Kidney (tissue), 14 donors: Measurements from ENCODE around the gene ENOX2. TPM values are rescaled to one million over a fixed set of nuclear protein-coding genes. Genes with fewer than 3 reads are reported as not detected.
A peak's percentile ranks its signal among the peaks of the same experiment; 100 is the strongest.

Experiments
- DNase-seq, 5 donors: peaks; one replicate each; pipeline ENCODE4 v3.0.0-alpha.2; 2013 to 2020
- FAIRE-seq: peaks from 2 replicates; lab custom pipeline; 2012; peaks lifted over from hg19 to GRCh38; lab: Jason Lieb, UNC
- H3K27ac ChIP-seq, 2 donors: one replicate each; pipeline ENCODE4 v1.7.0; 2013; ENCODE audit warnings: low read depth in 2 of 2, low read length in 2 of 2, inconsistent platforms in 1 of 2
- H3K27me3 ChIP-seq: one replicate; pipeline ENCODE4 v1.7.1; 2013; ENCODE audit warnings: low read length, inconsistent platforms; ENCODE audit not compliant: control insufficient read depth, insufficient read depth
- H3K36me3 ChIP-seq, 3 donors: one replicate each; pipeline versions ENCODE4 v1.7.0 to v1.7.1; 2013; ENCODE audit warnings: low read length in 3 of 3, control low read depth in 1 of 3, inconsistent platforms in 1 of 3; ENCODE audit not compliant: insufficient read depth in 3 of 3, control insufficient read depth in 2 of 3
- H3K4me1 ChIP-seq, 3 donors: one replicate each; pipeline versions ENCODE4 v1.7.0 to v1.7.1; 2013; ENCODE audit warnings: low read length in 3 of 3, inconsistent platforms in 1 of 3, low read depth in 1 of 3; ENCODE audit not compliant: control insufficient read depth in 2 of 3, insufficient read depth in 2 of 3
- H3K4me3 ChIP-seq, 3 donors: one replicate each; pipeline versions ENCODE4 v1.7.0 to v1.8.1; 2013; ENCODE audit warnings: low read length in 3 of 3, control low read depth in 1 of 3, inconsistent platforms in 1 of 3
- H3K9ac ChIP-seq, 3 donors: one replicate each; pipeline versions ENCODE4 v1.7.0 to v1.7.1; 2013; ENCODE audit warnings: low read length in 3 of 3, control low read depth in 1 of 3, inconsistent platforms in 1 of 3
- H3K9me3 ChIP-seq, 3 donors: one replicate each; pipeline versions ENCODE4 v1.7.0 to v1.7.1; 2013; ENCODE audit warnings: low read length in 3 of 3, control low read depth in 1 of 3, inconsistent platforms in 1 of 3; ENCODE audit not compliant: control insufficient read depth in 2 of 3, insufficient read depth in 1 of 3
- CTCF ChIP-seq: IDR thresholded peaks from 3 replicates; pipeline ENCODE4 v1.5.1; 2012; ENCODE audit warnings: mild to moderate bottlenecking, moderate library complexity, borderline replicate concordance; ENCODE audit not compliant: insufficient read depth; ENCODE audit errors: extremely low read depth
- intact Hi-C: fragments of 100-400 bp; cut with DNase I; formaldehyde crosslinking; loops from one replicate; pipeline ENCODE4 v1.11.1; 2022
- polyA plus RNA-seq: library from polyadenylated mRNA; stranded (reverse); fragments of 350-450 nt; fragmentation: Illumina TruSeq; extraction: RNeasy Lipid Tissue Mini Kit (QIAGEN cat#74804); gene quantifications from one replicate; pipeline ENCODE4 v1.2.3, GENCODE V29; 2014; ENCODE audit warnings: low read depth, low replicate concordance; ENCODE audit not compliant: insufficient read depth
- total RNA-seq: library from RNA; stranded (reverse); fragmentation: NEBNext Ultra II Directional; extraction: Animal tissue kit (Norgen Biotek cat#: 25700); gene quantifications from one replicate; pipeline ENCODE4 v1.2.1, GENCODE V29; 2021
- donor health status: control.
- donor health status: control.
- donor health status: control.
- donor health status: control.
- donor health status: control.
- donor health status: DM: yes; HTN: yes; CAD: no.
- donor health status: Normal renal cell carcinoma (clear cell type).

Gene ENOX2
- total and polyA plus RNA-seq, 2 donors from 2014 or later = 6.6 to 22.6 TPM

DNA sequence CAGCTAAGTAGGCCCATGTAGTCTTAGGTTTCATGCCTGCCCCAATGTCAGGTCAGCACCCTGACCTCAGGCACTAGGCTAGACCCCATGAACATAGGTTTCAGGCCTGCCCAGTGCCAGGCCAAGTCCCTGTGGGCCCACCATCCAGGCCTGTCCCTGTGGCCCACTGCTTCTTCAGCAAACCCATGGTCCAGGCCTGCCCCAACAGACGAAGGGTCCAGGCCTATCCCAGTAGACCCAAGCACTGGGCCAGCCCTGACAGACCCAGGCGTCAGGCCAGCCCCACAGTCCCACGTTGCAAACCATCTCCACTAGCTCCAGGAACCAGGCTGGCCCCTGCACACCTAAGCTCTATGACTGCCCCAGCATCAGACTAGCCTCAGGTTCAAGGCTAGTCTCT lies 92.4 kb downstream of the ENOX2 start:
- Histone ChIP-seq H3K9me3 (no peaks in the 10 kb centered on the region), H3K9ac (no peak overlapping the region), H3K4me1 (no peaks in the 10 kb centered on the region), H3K27ac (no peak overlapping the region), H3K4me3 (no peak overlapping the region), H3K36me3 (no peaks in the 10 kb centered on the region), H3K27me3 (no peaks in the 10 kb centered on the region)
- FAIRE-seq (no peak), DNase-seq (peak in 1 of 5 donors; percentile 54)
- intact Hi-C loops = no loop called here
- no peak for TF ChIP-seq CTCF

GRCh38 chrX:130805903-130806302 lies 97.1 kb downstream of the ENOX2 start:
- Histone ChIP-seq H3K36me3 (no peaks in the 10 kb centered on the region), H3K4me3 (no peak overlapping the region), H3K9me3 (no peaks in the 10 kb centered on the region), H3K27ac (no peak overlapping the region), H3K27me3 (no peaks in the 10 kb centered on the region), H3K4me1 (no peaks in the 10 kb centered on the region), H3K9ac (no peak overlapping the region)
- FAIRE-seq = no peak
- intact Hi-C loops = no loop called here
- no peak for TF ChIP-seq CTCF
- no peak for DNase-seq

DNA sequence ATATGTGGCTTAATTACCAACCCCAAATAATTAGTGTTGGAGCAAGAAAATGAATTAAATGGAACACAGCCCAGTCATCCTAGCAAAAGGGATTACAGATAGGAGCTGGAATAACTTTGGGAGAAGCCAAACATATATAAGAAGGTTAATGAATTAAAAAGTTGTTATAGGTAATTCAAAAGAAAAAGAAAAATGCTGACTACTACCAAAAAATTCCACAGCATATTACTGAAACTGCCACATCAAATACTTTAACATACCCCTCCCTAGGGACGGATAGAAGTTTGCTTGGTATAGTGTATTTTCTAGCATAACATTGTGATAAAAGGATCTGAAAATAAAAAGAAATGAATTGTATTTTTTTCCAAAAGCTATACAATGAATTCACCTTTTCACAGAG lies 99.5 kb downstream of the ENOX2 start:
- Histone ChIP-seq H3K4me3 (no peak overlapping the region), H3K27ac (no peak overlapping the region), H3K9me3 (no peaks in the 10 kb centered on the region), H3K4me1 (no peaks in the 10 kb centered on the region), H3K36me3 (no peaks in the 10 kb centered on the region), H3K27me3 (no peaks in the 10 kb centered on the region), H3K9ac (no peak overlapping the region)
- FAIRE-seq = peak; percentile 3
- DNase-seq = no peak
- intact Hi-C loops = no loop called here
- no peak for TF ChIP-seq CTCF

DNA sequence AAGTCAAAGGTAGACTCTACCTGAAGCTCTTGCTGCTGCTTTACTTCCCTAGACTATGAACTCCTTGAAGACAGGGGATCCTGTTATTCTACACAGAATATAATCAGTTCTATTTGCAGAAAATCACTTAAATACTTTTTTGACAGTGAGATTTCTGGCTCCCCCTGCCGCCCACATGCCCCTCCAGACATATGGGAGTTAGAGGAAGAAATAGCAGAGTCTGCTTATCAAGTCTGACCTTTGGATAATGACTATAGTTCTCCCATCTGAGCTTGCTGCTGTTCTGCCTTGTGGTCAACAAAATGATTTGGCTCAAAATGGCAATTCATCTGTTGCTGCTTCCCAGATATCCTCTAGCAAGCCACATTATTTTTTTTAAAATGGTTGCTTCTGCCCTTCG lies 101.1 kb downstream of the ENOX2 start:
- no peak overlapping the region for H3K27ac ChIP-seq
- H3K27me3 ChIP-seq = no peaks in the 10 kb centered on the region
- no peak overlapping the region for H3K4me3 ChIP-seq
- H3K4me1 ChIP-seq = no peaks in the 10 kb centered on the region
- H3K36me3 ChIP-seq = no peaks in the 10 kb centered on the region
- TF ChIP-seq CTCF = no peak
- FAIRE-seq (no peak), DNase-seq (no peak)
- no peaks in the 10 kb centered on the region for H3K9me3 ChIP-seq
- no peak overlapping the region for H3K9ac ChIP-seq
- intact Hi-C loops = no loop called here
